ENCODE measurements around the gene ITPR2. TPM values are rescaled to one million over a fixed set of nuclear protein-coding genes. Genes with fewer than 3 reads are reported as not detected.

Gene ITPR2
- total RNA-seq, 1 donor from 2014 or later: 77.9 TPM

DNA sequence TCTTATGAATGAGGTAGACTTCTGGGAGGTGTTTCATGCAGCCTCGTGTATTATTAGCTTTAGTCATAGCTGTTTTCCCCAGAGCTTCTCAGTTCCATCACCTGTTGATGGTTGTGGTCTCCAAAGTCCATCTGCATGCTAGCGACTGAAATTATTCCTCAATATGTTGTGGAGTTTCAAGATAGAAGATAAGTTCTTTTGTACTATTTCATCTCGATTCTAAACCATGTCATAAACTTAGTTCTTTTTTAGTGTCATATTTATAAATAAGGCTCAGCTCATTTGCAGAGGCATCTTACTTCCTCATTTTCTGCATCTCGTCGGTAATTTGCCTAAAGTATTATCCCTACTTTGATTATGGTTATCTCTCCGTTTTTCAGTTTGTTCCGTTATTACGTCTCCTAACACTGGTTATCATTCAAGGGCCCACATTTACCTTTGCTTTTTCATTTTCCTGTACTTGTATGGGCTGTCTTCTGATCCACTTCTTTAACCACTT lies 119.1 kb downstream of the ITPR2 start:
- no peak overlapping the region for H3K4me3 Mint-ChIP-seq (ENCODE audit: unreplicated experiment)
- no peak overlapping the region for H3K27ac Mint-ChIP-seq (ENCODE audit: unreplicated experiment)
- H3K4me1 Mint-ChIP-seq (ENCODE audit: low read depth, unreplicated experiment): peaks cover 52% of the 10 kb centered on the region
- H3K27me3 Mint-ChIP-seq (ENCODE audit: unreplicated experiment): peaks cover 3% of the 10 kb centered on the region
- TF ChIP-seq, protein P1, sequence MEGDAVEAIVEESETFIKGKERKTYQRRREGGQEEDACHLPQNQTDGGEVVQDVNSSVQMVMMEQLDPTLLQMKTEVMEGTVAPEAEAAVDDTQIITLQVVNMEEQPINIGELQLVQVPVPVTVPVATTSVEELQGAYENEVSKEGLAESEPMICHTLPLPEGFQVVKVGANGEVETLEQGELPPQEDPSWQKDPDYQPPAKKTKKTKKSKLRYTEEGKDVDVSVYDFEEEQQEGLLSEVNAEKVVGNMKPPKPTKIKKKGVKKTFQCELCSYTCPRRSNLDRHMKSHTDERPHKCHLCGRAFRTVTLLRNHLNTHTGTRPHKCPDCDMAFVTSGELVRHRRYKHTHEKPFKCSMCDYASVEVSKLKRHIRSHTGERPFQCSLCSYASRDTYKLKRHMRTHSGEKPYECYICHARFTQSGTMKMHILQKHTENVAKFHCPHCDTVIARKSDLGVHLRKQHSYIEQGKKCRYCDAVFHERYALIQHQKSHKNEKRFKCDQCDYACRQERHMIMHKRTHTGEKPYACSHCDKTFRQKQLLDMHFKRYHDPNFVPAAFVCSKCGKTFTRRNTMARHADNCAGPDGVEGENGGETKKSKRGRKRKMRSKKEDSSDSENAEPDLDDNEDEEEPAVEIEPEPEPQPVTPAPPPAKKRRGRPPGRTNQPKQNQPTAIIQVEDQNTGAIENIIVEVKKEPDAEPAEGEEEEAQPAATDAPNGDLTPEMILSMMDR (IDR thresholded peaks at IDR 0.05; ENCODE audit: partially characterized antibody, unreplicated experiment): no peak
- peaks cover 8% of the 10 kb centered on the region for H3K9me3 Mint-ChIP-seq (ENCODE audit: unreplicated experiment)
- peaks cover 3% of the 10 kb centered on the region for H3K36me3 Mint-ChIP-seq (ENCODE audit: unreplicated experiment)
- no peak for DNase-seq

DNA sequence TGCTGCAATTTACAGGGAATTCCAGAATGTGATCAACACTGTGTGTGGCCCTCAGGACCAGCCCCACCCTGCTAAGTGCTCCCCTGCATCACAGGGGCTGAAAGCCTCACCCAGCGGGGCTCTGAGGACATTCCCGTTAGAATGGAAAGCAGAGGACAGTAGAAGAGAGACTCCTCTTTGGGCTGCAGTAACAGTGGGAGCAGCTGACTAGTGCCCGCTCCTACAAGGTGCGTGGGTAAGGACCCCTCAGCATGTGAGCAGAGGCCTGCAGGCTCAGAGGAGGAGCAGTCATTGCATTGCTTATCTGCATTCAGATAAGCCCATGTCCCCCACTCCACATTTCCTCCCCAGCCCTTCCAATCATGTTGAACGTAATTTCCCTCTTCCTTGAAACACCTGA lies 120.1 kb downstream of the ITPR2 start:
- H3K4me3 Mint-ChIP-seq (ENCODE audit: unreplicated experiment): no peak overlapping the region
- H3K27me3 Mint-ChIP-seq (ENCODE audit: unreplicated experiment): no peaks in the 10 kb centered on the region
- H3K27ac Mint-ChIP-seq (ENCODE audit: unreplicated experiment): no peak overlapping the region
- no peak for DNase-seq
- TF ChIP-seq, protein P1 (IDR thresholded peaks at IDR 0.05; ENCODE audit: partially characterized antibody, unreplicated experiment): no peak
- H3K9me3 Mint-ChIP-seq (ENCODE audit: unreplicated experiment): peaks cover 8% of the 10 kb centered on the region
- peaks cover 55% of the 10 kb centered on the region for H3K4me1 Mint-ChIP-seq (ENCODE audit: low read depth, unreplicated experiment)
- peaks cover 3% of the 10 kb centered on the region for H3K36me3 Mint-ChIP-seq (ENCODE audit: unreplicated experiment)

- TF ChIP-seq, protein P1 (IDR thresholded peaks at IDR 0.05; ENCODE audit: partially characterized antibody, unreplicated experiment): no peak
- no peak for DNase-seq
- peaks cover 47% of the 10 kb centered on the region for H3K4me1 Mint-ChIP-seq (ENCODE audit: low read depth, unreplicated experiment)
- peaks cover 3% of the 10 kb centered on the region for H3K36me3 Mint-ChIP-seq (ENCODE audit: unreplicated experiment)
- no peak overlapping the region for H3K4me3 Mint-ChIP-seq (ENCODE audit: unreplicated experiment)
- no peak overlapping the region for H3K27ac Mint-ChIP-seq (ENCODE audit: unreplicated experiment)
- no peaks in the 10 kb centered on the region for H3K27me3 Mint-ChIP-seq (ENCODE audit: unreplicated experiment)
- H3K9me3 Mint-ChIP-seq (ENCODE audit: unreplicated experiment): peaks cover 8% of the 10 kb centered on the region
Observed at GRCh38 chr12:26711569-26711968, 121.4 kb downstream of the ITPR2 start.

- no peak overlapping the region for H3K27ac Mint-ChIP-seq (ENCODE audit: unreplicated experiment)
- H3K4me3 Mint-ChIP-seq (ENCODE audit: unreplicated experiment): no peak overlapping the region
Observed at GRCh38 chr12:26711072-26711471, 121.9 kb downstream of the ITPR2 start.

DNA sequence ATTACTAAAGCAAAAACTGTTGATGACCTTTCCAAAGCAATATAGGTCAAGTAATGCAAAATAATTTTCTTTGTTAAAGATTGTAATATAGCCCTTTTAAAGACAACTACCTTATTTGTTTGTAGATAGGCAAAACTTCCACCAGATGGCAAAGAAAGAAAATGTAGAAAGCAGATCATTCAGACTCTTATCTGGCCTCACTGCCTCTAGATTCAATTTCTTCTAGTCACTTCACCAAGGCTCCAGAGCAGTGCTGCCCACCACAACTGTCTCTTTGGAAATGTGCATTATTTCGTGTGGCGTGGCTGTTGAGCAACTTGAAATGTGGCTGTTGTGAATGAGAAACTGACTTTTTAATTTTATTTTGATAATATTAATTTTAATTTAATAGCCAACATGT lies 127.1 kb downstream of the ITPR2 start:
- Mint-ChIP-seq H3K27ac (ENCODE audit: unreplicated experiment) (no peak overlapping the region), H3K4me3 (ENCODE audit: unreplicated experiment) (no peak overlapping the region), H3K9me3 (ENCODE audit: unreplicated experiment) (no peaks in the 10 kb centered on the region), H3K27me3 (ENCODE audit: unreplicated experiment) (no peaks in the 10 kb centered on the region), H3K36me3 (ENCODE audit: unreplicated experiment) (no peaks in the 10 kb centered on the region), H3K4me1 (ENCODE audit: low read depth, unreplicated experiment) (peaks cover 9% of the 10 kb centered on the region)
- TF ChIP-seq, protein P1 (IDR thresholded peaks at IDR 0.05; ENCODE audit: partially characterized antibody, unreplicated experiment): no peak
- no peak for DNase-seq

More at GRCh38 chr12:26711072-26711471, 121.9 kb downstream of the ITPR2 start:
- Mint-ChIP-seq H3K27me3 (ENCODE audit: unreplicated experiment) (no peaks in the 10 kb centered on the region), H3K4me1 (ENCODE audit: low read depth, unreplicated experiment) (peaks cover 42% of the 10 kb centered on the region), H3K36me3 (ENCODE audit: unreplicated experiment) (peaks cover 3% of the 10 kb centered on the region), H3K9me3 (ENCODE audit: unreplicated experiment) (peaks cover 5% of the 10 kb centered on the region)
- TF ChIP-seq, protein P1 (IDR thresholded peaks at IDR 0.05; ENCODE audit: partially characterized antibody, unreplicated experiment): no peak
- DNase-seq: no peak

All from glutamatergic neuron (in vitro differentiated cells).